Activated T-cell treated with anti-CD3 and anti-CD28 coated beads, Interleukin-2, amount 50 U/mL, for 48 hours (primary cell): ENCODE measurements around the gene PDHX.

Source experiments
- DNase-seq, 2 experiments: peaks; one replicate each; pipeline ENCODE4 v3.0.0-alpha.2; 2020

The PDHX gene

GRCh38 chr11:34960277-34960676, 43.9 kb downstream of the PDHX start:
- no peak for DNase-seq

GRCh38 chr11:34962034-34962433, 45.6 kb downstream of the PDHX start:
- no peak for DNase-seq

GRCh38 chr11:34963351-34963750, 46.9 kb downstream of the PDHX start:
- no peak for DNase-seq

GRCh38 chr11:34964610-34965331, 48.4 kb downstream of the PDHX start:
- no peak for DNase-seq

GRCh38 chr11:34968862-34969261, 52.4 kb downstream of the PDHX start:
- DNase-seq = no peak

GRCh38 chr11:34970033-34970432, 53.6 kb downstream of the PDHX start:
- no peak for DNase-seq

- DNase-seq = no peak
Measured at GRCh38 chr11:34970480-34970879, 54.1 kb downstream of the PDHX start.

GRCh38 chr11:34971928-34972327, 55.5 kb downstream of the PDHX start:
- no peak for DNase-seq

GRCh38 chr11:34972366-34972765, 55.9 kb downstream of the PDHX start:
- no peak for DNase-seq

GRCh38 chr11:34972892-34973291, 56.5 kb downstream of the PDHX start:
- no peak for DNase-seq

- DNase-seq = no peak
Measured at GRCh38 chr11:34975482-34975881, 59.1 kb downstream of the PDHX start.

- DNase-seq = no peak
Measured at GRCh38 chr11:34976496-34977088, 60.2 kb downstream of the PDHX start.

- no peak for DNase-seq
Measured at GRCh38 chr11:34977089-34977912, 60.9 kb downstream of the PDHX start.

GRCh38 chr11:34978236-34979191, 62.1 kb downstream of the PDHX start:
- DNase-seq = no peak

GRCh38 chr11:34984514-34984913, 68.1 kb downstream of the PDHX start:
- DNase-seq = no peak

GRCh38 chr11:34986883-34987520, 70.6 kb downstream of the PDHX start:
- DNase-seq = no peak

GRCh38 chr11:34987617-34988016, 71.2 kb downstream of the PDHX start:
- no peak for DNase-seq

GRCh38 chr11:34988294-34989255, 72.2 kb downstream of the PDHX start:
- no peak for DNase-seq

GRCh38 chr11:34990916-34991315, 74.5 kb downstream of the PDHX start:
- no peak for DNase-seq

- DNase-seq = no peak
Measured at GRCh38 chr11:34994854-34995253, 78.4 kb downstream of the PDHX start.

- DNase-seq = no peak
Measured at GRCh38 chr11:34996958-34997357, 80.5 kb downstream of the PDHX start.
